H1 (cell line): ENCODE measurements around the gene MYO9A. TPM values are rescaled to one million over a fixed set of nuclear protein-coding genes. Genes with fewer than 3 reads are reported as not detected.

Experiments
- ATF3 ChIP-seq: IDR thresholded peaks from 2 replicates; pipeline ENCODE4 v1.6.1; 2011; ENCODE audit warnings: low read depth, mild to moderate bottlenecking, low read length; ENCODE audit not compliant: insufficient read depth
- CBX5 ChIP-seq: fragments of 300-800, 300-1000 bp; sonication (generic); IDR thresholded peaks from 2 replicates; pipeline ENCODE4 v1.7.1; 2016; ENCODE audit warnings: antibody characterized with exemption, low read length, low read depth
- GABPA ChIP-seq: IDR thresholded peaks from 2 replicates; pipeline ENCODE4 v1.6.1; 2011; ENCODE audit warnings: mild to moderate bottlenecking, low read length, moderate library complexity, borderline replicate concordance; ENCODE audit not compliant: insufficient read depth
- RNF2 ChIP-seq: fragments of 200-900, 300-1000 bp; sonication (generic); IDR thresholded peaks from 2 replicates; pipeline ENCODE4 v1.7.1; 2016; ENCODE audit warnings: borderline replicate concordance, low read depth, mild to moderate bottlenecking, antibody characterized with exemption, low read length; ENCODE audit not compliant: poor library complexity, severe bottlenecking; ENCODE audit errors: missing control alignments
- SIX5 ChIP-seq: IDR thresholded peaks from 2 replicates; pipeline ENCODE4 v1.6.1; 2011; ENCODE audit warnings: mild to moderate bottlenecking, low read depth, low read length
- polyA plus RNA-seq, 7 experiments: library from polyadenylated mRNA; depleted of rRNA in 3 of 7; stranded (reverse) in 5 of 7; unstranded in 2 of 7; fragments of >200 nt in 5 of 7; fragments of 200-250 nt in 2 of 7; gene quantifications; 1 replicate in 5 of 7; 2 replicates in 1 of 7; 4 replicates in 1 of 7; pipeline versions ENCODE4 v1.2.1 to v1.2.3, GENCODE V29; 2011 to 2013; ENCODE audit warnings: missing spikeins in 2 of 7, mixed read lengths in 2 of 7
- total RNA-seq: library from RNA; stranded (reverse); fragmentation: NEBNext Ultra II Directional; extraction: Animal tissue kit (Norgen Biotek cat#: 25700); gene quantifications from 2 replicates; pipeline ENCODE4 v1.2.1, GENCODE V29; 2021

MYO9A gene
- total and polyA plus RNA-seq, 2 of the 8 experiments (the other 6 are each of a cell fraction or from before 2014, with no cell fraction given): 3.9 to 26.0 TPM

DNA sequence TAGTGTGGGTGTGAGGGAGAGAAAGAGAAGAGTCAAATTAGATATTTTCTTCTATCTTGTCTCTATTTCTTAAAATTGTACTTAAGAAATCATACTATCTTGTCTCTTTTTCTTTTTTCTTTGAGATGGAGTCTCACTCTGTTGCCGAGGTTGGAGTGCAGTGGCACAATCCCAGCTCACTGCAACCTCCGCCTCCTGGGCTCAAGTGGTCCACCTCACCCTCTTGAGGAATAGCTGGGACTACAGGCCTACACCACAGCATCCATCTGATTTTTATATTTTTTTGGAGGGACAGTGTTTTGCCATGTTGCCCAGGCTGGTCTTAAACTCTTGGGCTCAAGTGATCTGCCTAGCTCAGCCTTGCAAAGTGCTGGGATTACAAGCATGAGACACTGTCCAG lies 104.2 kb downstream of the MYO9A start (continued):
- no peak for TF ChIP-seq SIX5
- TF ChIP-seq RNF2: no peak
- TF ChIP-seq CBX5: no peak
- no peak for TF ChIP-seq GABPA
- TF ChIP-seq ATF3: no peak
